NCI-H226 (cell line): Measurements from ENCODE around the gene NECTIN4.
"Not testable (repeated sequence)": the region's sequence is repeated elsewhere in the genome, so short reads cannot be mapped to it uniquely, and the experiment has no call there.

Source experiments
- DNase-seq: peaks from one replicate; pipeline ENCODE4 v3.0.0-alpha.2; 2015

Gene NECTIN4

DNA sequence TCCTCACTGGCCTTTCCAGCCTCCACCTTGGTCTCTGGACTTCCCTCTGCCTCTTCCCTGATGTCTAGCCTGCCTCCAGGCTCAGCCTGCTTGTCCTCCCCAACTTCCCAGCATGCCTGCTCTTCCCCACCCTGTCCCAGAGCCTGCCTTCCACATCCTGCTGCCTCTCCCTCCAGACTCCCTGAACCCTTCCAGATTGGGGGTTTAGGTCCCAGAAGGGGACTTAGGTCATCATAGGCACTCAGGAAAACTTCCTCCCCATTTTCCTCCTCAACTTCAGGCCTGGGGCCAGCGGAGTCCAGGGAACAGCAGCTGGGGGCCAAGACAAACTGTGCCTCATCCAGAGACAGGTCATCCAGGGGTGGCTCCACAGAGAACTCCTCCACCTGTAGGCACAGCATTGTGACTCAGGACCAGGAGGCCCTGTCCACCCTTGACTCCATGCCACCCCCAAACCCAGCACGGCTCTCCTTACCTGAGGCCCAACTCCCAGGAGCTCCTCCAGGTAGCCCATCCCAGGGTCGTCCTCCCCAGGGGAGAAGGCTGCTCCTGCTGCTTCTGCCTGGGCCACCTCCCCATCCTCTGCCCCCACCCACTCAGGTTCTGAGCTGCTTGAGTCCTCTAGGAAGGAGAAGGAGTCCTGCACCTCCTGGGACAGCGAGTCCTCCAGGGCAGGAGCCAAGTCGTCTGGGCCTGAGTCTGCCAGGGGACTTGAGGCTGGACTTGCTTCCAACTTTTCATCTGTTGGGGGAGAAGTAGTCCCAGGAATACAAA, 40.2 kb downstream of the NECTIN4 start:
- no peak for DNase-seq

GRCh38 chr1:161047436-161048420, 41.6 kb downstream of the NECTIN4 start:
- no peak for DNase-seq

- DNase-seq = no peak
Measured at GRCh38 chr1:161046605-161047228, 42.6 kb downstream of the NECTIN4 start.

GRCh38 chr1:161045736-161046604, 43.4 kb downstream of the NECTIN4 start, which contains the start of gene USF1:
Gene USF1, minus strand, starts transcription at chr1:161045977. Its CDS starts 2,702 bp downstream, at chr1:161043275.
- peak; percentile 93 for DNase-seq

- peak; percentile 55 for DNase-seq
Measured at GRCh38 chr1:161044908-161045735, 44.2 kb downstream of the NECTIN4 start.

DNA sequence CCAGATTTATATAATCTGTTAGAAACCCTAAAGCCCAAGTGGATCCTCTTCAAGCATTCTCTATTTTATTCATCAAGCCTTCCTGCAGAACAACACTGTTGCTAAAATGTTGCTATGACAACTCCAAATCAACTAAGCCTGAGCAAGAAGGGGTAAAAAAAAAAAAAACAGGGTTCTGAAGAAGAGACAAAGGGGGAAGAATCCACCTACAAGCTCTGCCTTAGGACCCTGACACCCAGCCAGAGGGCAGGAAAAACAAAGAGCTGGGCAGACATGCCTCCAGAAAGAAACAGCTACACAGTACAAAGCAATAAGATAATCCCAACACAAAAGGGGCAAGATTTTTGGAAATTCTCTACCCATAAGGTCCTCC, 44.8 kb downstream of the NECTIN4 start:
- no peak for DNase-seq

DNA sequence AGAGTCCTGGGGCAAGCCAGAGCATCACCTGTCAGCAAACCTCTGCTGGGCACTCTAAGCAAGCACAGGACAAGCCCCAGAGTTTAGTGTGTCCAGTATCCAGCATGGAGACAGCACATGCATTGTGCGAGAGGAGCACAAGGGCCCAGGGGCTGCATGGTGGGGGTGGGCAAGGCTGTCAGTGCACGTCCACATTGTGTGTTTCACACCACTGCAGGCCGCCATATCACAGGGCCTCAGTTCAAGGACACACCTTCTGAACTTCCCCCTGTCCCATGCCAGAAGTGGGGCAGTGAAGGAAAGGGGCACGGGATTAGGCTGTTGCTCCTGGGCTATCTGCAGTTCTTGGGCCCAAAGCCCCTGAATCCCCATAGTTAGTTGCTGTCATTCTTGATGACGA, 49.8 kb downstream of the NECTIN4 start:
- no peak for DNase-seq

DNA sequence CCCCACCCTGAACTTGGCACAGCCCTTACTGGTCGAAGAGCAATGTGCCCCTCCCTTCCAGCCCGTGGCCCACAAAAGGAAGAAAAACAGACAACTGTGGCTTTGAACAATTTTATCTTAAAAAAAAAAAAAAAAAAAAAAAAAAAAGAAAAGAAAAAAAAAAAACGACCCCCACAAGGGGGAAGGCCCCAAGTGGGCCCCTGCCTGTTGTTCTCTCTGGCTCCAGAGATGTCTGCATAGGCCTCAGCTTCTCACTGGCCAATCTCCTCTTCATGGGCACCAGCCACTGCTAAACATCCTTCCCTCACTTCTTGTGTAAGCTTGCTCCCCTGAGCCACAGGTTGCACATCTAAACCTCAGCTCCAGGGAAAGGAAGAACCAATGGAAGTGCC, 50.2 kb downstream of the NECTIN4 start:
- no peak for DNase-seq

DNA sequence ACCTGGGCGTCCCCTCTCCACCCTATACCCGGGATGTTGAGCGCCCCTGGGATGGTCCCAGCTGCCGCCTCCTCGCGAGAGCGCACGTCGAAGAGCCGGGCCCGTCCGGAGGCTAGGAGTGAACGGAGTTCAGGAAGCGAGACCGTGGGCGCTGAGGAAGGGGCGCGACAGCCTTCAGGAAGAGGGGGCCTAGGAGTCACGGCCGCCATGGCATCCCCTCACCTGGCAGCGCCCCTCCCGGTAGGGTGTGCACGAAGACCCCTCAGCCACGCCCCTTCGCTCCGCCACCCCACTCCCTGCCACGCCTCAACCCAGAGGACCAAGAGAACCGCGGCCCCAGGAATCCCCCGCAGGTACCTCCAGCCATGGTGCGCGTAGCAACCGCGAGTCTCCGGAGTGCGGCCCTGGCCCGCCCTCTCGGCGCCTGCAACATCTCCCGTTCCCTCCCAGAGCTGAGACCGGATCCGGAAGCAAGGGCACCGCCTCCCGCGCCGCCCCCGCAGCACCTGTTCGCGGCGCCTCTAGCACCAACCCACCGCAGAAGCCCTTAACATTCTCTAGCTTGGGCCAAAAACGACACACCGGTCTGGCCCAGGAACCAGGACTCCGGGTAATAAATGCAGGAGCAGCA, 50.7 kb downstream of the NECTIN4 start, which contains the start of gene TSTD1:
TSS of gene TSTD1 (minus strand) at position 442 of the 631 bp plus-strand sequence. CDS start at position 367, 75 bp downstream.
- DNase-seq = peak; percentile 67

DNA sequence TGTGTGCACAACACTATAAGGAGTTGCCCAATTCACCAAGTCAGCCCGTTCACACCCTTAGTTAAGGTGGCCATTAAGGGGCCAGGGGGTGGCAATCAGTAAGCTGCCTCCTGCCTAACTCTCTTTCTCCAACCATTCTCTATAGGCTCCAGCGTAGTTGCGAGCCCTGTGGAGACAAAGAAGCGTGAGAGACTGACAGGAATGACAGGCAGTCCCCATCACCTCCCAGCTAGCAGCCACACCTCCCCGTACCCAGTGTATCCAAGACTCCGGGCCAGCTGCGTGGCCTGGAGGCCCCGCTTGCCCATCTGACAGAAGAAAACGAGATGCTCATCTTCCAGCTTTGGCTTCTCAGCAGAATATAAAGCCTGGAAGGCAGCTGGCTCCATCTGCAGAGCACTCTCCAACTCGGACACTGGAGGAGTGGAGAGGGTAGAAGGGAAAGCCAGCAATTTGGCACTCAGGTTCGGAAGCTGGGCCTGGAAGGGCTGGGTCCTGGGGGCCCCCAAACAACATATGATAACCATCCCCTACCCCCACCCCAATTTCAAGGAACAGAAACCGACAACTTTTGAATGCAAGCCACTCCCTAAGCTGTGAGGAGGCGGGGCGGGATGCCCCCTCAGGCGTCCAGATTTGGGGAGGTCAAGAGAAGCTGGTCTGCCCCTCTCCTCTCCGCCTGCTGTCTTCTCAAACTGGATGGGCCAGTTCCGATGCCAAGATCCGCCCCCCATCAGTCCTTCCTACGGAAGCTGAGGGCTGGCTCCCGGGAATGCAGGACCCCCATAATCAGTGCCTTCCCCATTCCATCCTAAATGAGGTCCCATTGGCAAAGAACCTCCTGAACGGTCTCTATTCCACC, 51.5 kb downstream of the NECTIN4 start:
- no peak for DNase-seq

- peak; percentile 61 for DNase-seq
Measured at GRCh38 chr1:161033751-161034150, 55.6 kb downstream of the NECTIN4 start.

- no peak for DNase-seq
Measured at GRCh38 chr1:161032409-161032808, 56.9 kb downstream of the NECTIN4 start.

DNA sequence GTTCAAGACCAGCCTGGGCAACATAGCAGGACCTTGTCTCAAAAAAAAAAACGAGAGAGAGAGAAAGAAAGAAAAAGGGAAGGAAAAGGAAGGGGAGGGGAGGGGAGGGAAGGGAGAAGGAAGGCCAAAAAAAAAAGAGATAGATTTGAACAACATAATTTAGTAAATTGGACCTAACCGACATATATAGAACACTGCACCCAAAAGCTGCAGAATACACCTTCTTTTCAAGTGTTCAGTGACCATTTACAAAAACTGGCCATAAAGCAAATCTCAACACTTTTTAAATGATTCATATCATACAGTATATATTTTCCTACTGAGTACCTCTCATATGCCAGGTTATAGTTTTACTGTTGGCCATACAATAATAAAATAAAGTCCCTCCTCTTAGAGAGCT, 57.5 kb downstream of the NECTIN4 start:
- DNase-seq = no peak

DNA sequence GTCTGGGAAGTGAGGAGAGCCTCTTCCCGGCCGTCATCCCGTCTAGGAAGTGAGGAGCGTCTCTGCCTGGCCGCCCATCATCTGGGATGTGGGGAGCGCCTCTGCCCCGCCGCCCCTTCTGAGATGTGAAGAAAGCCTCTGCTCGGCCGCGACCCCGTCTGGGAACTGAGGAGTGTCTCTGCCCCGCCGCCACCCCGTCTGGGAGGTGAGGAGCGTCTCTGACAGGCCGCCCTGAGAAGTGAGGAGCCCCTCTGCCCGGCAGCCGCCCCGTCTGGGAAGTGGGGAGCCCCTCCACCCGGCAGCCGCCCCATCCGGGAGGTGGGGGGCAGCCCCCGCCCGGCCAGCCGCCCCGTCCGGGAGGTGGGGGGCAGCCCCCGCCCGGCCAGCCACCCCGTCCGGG, 59.9 kb downstream of the NECTIN4 start:
- DNase-seq = not testable (repeated sequence)

GRCh38 chr1:161026954-161027353, 62.4 kb downstream of the NECTIN4 start:
- DNase-seq = not testable (repeated sequence)

- not testable (repeated sequence) for DNase-seq
Measured at GRCh38 chr1:161022432-161022831, 66.9 kb downstream of the NECTIN4 start.

GRCh38 chr1:161021970-161022353, 67.4 kb downstream of the NECTIN4 start:
- DNase-seq = no peak

DNA sequence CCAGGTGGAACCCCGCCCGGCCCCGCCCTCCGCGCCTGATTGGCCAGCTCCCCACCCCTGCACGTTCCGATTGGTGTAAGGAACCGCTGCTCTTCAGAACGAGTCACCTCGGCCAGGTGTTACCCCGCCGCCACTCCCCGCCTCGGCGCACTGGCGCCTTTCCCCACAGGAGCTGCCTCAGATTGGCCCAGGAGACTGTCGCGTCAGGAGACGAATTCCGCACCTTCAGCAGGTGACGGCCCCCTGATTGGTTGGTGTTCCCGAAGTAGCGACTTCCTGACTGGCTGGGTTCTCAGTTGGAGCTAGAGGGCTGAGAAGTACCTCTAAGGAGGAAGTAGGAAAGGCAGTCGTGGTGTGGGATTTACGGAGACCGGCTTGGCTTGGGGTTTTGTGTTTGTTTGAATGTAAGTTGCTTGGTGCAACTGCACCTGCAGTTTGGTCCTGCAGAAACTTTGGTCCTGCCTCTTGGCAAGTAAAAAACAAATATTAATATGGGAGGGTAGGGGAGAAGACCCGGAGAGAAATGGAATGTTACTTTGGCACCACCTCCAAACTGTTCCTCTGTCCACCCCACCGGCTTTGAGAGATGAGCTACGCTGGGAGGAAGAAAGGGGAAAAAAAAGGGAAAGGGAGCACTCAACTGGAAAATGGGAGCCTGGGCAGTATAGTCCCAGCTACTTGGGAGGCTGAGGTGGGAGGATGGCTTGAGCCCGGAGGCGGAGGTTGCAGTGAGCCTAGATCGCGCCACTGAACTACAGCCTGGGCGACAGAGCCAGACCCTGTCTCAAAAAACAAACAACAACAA, 68.0 kb downstream of the NECTIN4 start:
- DNase-seq = peak; percentile 82
